Ecto neural progenitor cell (in vitro differentiated cells): ENCODE results near the gene S100P.
"Not testable (repeated sequence)": the region's sequence is repeated elsewhere in the genome, so short reads cannot be mapped to it uniquely, and the experiment has no call there.

Experiments used
- DNase-seq: peaks from one replicate; pipeline ENCODE4 v3.0.0-alpha.2; 2018; ENCODE audit warnings: low spot score

S100P gene

DNA sequence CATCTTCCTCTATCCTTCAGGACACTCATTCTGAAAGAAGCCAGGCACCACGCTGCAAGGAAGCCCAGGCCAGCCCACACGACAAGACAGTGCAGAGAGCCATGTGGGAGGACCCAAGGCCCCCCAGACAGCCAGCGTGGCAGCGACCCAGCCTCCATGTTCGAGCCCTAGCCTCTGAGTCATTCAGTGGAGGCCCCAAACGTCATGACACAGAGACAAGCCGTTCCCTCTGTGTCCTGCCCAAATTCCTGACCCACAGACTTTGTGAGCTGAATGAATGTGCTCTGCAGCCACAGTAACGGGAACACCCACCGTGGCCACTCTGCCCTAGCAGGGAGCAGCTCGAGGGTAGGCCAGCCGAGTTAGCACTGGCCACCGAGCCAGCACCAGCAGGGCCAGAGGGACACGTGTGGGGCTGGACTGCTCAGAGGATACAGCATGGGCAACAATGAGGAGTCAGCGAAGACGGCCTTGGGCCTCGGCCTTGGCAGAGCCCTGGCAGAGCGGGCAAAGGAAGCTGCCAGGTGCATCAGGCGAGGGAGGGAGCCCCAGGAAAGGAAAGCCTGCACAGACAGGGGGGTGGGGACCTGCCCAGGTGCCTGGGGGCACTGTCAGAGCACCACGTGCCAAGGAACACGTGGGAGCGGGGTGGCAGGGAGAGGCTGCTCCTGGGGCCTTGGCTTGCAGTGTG is 30.9 kb downstream of the S100P start:
- DNase-seq = no peak

- DNase-seq = not testable (repeated sequence)
Measured at GRCh38 chr4:6725427-6725961, 31.8 kb downstream of the S100P start.

DNA sequence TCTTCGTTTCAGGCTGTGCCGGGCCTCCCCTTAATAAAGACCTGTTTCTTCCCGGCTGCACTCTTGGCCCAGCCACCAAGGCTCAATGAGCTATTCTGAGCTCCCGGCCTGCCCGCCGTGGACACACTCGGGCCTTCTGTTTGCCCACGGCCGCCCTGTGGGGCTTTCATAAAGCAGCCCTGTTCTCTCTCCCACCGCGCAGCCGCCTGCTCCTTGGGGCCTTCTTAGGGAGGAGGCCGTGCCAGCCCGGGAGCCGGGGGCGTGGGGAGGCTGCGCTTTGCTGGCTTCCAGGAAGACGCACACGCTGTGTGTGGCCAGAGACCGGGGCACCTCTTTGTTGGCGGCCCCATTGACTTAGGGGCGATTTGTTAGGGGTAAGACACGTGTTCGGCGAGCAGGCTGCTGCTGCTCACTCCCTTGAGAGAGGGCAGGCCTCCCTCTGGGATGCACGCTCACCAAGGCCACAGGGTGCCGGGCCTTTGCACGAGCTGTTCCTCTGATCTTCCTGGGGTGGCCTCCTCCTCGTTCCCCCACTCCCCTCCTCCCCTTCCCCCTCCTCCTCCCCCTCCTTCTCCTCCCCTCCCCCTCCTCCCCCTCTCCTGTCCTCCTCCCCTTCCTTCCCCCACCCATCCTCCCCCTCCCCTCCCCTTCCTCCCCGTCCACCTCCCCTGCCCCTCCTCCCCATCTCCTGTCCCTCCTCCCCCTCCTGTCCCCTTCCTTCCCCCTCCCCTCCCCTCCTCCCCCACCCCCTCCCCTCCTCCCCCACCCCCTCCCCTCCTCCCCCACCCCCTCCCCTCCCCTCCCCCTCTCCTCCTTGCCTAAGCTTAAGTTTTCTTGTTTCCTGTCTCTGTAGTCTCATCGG is 33.6 kb downstream of the S100P start:
- DNase-seq = peak; percentile 83

GRCh38 chr4:6727943-6728250 is 34.2 kb downstream of the S100P start:
- DNase-seq = no peak

DNA sequence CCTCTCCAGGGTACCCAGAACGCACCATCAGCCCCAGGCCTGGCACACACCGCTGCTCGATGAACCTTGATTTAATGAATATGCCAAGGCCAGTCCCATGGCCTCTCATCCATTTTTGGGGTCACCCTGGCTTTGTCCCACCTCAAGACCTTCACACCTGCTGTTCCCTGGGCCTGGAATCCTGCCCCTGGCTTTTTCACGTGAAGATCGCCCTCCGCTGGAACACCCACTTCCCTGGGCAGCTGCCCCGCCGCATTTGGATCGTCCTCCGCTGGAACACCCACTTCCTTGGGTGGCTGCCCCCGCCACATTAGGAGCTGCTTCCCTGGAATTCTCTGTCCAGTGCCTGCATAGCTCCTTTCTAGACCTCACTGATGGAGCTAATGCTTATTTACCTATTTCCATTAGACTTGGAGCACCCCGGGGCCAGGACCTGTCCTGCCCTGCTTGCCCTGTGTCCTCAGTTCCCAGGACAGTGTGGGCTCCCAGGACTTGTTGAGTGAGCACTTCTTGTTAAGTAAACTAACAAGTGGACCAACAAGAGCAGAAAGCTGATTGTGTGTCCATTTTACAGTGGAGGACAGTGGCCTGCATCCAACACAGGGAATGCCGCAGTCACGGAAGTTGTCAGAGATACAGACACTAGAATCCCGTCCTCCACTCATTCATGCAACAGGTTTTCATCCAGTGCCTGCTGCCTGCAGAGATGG is 34.8 kb downstream of the S100P start:
- no peak for DNase-seq

- no peak for DNase-seq
Measured at GRCh38 chr4:6730603-6731317, 37.1 kb downstream of the S100P start.

DNA sequence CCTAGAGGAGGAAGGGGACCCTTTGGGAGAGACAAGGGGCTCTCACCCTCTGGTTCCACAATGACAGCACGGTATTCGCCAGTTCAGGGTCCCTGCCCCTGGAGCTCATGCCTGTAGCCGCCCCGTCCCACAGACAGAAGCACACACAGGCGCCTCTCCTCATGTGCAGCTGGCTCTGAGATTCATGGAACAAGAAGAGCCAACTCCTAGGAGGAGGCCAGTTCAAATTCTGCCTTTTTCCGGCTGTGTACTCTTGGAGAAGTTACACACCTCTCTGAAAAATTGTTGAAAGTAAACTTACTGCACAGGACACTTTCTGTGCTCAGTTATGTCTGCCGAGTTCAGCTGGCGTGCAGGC is 37.6 kb downstream of the S100P start:
- no peak for DNase-seq

DNA sequence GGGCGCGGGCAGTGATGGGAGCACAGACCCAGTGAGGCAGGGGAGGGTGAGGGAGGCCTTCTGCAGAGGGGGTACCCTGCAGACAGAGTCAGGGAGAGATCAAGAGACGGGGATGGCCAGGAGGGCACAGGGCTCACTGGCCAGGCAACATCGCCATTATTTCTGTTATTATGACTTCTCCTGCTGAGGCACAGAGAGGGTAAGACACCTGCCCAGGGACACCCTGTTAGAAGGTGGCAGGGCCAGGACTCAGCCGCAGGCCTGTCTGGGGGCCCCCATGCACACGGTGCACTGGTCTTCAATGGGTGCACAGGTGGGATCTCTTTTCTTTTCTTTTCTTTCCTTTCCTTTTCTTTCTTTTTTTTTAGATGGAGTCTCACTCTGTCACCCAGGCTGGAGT is 38.1 kb downstream of the S100P start:
- no peak for DNase-seq

- DNase-seq = no peak
Measured at GRCh38 chr4:6732441-6733357, 39.0 kb downstream of the S100P start.

GRCh38 chr4:6733358-6734164 is 39.9 kb downstream of the S100P start:
- DNase-seq = no peak

GRCh38 chr4:6734165-6734786 is 40.6 kb downstream of the S100P start:
- no peak for DNase-seq

GRCh38 chr4:6739920-6740319 is 46.2 kb downstream of the S100P start:
- DNase-seq = no peak

- DNase-seq = no peak
Measured at GRCh38 chr4:6740347-6740746, 46.7 kb downstream of the S100P start.

DNA sequence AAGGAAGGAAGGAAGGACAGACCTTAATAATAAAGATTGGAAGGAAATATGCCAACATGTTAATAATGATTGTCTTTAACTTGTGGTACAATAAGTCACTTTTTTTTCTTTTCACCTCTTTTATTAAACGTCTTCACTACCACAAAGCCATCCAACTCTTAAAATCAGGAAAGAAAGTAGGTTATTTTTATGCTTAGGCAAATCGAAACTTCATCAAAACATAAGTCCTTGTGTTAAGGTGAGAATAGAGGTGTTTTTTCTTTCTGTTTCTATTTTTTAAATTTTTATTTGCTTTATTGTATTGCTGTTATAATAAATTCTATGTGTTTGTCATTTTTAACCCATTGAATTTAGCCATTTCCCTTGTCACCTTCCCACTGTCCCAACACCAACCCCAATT is 48.8 kb downstream of the S100P start:
- no peak for DNase-seq

DNA sequence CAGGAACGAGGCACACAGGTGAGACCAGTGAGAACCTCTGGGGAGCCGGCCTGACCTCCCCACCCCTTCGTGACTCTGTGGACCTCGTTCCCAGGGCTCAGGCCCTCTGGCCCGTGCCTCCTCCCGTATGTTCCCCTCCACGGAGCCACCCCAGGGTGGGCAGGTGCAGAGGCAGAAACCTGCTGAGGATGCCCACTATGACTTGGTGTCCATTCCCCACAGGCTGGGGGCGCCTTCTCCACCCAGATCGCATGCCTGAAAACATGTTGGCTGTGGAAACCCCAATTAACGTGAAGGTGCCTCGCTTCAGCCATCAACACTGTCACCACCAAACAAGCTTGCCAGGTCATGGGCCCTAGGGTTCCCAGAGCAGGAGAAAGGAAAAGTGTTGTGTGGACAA is 49.3 kb downstream of the S100P start:
- DNase-seq = no peak
